GM18505 (cell line): ENCODE results near the gene PF4V1.

ENCODE experiments used
- ATAC-seq: cut with Tn5 transposase; IDR thresholded peaks from one replicate; pipeline ENCODE4 v1.9.1; 2021; ENCODE audit not compliant: unreplicated experiment
- POLR2A ChIP-seq: IDR thresholded peaks from 4 replicates; pipeline ENCODE4 v1.6.1; 2011; ENCODE audit warnings: borderline replicate concordance; ENCODE audit not compliant: insufficient read depth, insufficient read length; ENCODE audit errors: extremely low read depth

PF4V1 gene

GRCh38 chr4:73855406-73855805, 2.3 kb downstream of the PF4V1 start:
- TF ChIP-seq POLR2A: no peak

DNA sequence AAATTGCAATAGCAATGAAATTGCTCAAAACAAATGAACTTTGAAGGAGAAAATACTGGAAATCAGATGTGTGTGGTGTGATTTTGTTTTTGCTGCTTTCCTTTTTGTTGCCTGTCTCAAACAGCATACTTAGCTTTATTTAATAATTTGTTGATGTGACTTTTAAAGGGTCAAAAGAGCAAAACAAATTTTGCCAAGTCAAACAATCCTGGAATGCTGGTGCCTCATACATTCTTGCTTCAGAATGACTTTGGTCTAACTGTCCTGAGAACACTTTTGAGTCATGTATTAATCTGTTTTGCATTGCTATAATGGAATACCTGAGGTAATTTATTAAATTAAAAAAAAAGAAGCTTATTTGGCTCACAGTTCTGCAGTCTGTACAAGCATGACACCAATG, 3.4 kb downstream of the PF4V1 start:
- TF ChIP-seq POLR2A: no peak
- no peak for ATAC-seq

More at GRCh38 chr4:73855406-73855805, 2.3 kb downstream of the PF4V1 start:
- no peak for ATAC-seq

GRCh38 chr4:73859614-73860088, 6.6 kb downstream of the PF4V1 start:
- no peak for TF ChIP-seq POLR2A
- ATAC-seq: no peak

DNA sequence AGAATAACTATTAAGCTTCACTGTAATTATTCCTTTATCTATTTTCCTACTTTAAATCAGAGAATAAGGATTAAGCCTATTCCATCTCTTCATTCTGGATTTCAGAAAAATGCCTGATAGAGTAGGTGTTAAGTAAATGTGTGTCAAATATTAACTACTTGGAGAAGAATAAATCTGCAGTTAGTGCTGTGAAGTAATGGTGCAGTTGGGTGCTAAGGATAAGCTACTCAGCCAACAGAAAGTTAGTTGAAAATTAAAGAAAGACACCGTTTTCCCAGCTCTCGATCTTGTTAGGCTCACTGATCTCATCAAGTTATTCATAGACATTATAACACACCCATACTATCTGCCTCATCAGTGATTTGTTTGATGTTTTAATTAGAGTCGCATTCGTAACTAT, 7.1 kb downstream of the PF4V1 start:
- ATAC-seq: no peak
- TF ChIP-seq POLR2A: no peak

- no peak for ATAC-seq
- no peak for TF ChIP-seq POLR2A
Observed at GRCh38 chr4:73860917-73861316, 7.8 kb downstream of the PF4V1 start.

- ATAC-seq: no peak
- TF ChIP-seq POLR2A: no peak
Observed at GRCh38 chr4:73862322-73862721, 9.2 kb downstream of the PF4V1 start.

- no peak for ATAC-seq
- no peak for TF ChIP-seq POLR2A
Observed at GRCh38 chr4:73864365-73864764, 11.3 kb downstream of the PF4V1 start.

DNA sequence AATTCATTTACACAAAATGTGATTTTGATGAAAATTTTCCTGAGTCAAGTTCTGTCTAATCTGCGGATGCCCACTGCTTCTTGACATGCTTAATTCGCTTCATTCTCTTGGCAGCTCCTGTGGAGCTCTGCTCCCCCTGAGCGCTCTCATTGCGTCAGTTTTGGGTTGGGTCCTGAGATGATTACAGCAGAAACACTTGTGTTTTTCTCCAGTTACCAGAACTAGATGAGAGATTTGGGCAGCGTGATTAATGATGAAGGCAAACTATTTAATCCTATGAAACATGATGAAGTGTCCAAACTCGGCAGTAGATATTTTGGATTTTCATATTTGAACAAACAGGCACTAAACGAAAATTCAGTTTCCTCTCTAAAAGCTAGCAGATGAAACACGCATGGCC, 11.9 kb downstream of the PF4V1 start:
- no peak for ATAC-seq
- no peak for TF ChIP-seq POLR2A

DNA sequence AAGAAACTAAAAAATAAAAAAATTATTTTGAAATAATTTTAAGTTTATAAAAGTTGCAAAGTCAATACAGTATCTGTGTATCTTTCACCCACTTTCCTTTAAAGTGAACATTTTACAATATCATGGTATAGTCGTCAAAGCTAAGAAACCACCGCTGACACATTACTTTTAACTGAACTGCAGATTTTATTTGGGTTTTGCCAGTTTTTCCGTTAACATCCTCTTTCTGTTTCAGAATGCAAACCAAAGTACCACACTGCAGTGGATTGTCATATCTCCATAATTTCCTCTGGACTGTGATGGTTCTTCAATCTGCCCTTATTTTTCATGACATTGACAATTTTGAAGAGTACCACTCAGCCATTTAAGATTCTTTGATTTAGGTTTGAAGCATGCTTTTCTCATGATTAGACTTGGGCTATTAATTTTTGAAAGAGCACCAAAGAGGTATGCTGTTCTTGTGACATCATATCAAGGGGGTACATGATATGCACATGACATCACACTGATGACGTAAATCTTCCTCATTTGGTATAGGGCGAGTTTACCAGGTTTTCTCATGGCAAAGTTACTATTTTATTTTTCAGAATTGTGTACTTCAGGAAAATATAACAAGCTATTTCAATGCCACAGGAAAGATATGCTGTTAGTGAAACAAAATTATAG, 12.5 kb downstream of the PF4V1 start:
- no peak for TF ChIP-seq POLR2A
- no peak for ATAC-seq

DNA sequence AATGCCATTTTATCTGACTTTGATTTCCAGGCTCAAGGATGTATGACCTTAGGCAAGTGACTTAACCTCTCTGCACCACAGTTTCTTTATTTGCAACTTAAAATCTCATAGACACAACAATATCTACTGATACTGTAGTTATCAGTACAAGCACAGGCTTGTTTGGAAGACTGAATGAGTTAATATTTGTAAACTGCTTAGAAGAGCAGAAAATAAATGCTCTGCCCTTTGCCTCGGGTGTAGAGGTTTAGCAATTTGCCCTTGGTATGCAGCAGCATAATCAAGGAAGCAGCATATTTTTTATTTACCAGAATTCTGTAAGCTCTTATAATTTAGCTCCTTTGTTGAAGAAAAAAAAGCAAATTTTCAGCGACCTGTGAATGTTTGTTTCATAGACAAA, 13.2 kb downstream of the PF4V1 start:
- ATAC-seq: no peak
- TF ChIP-seq POLR2A: no peak

DNA sequence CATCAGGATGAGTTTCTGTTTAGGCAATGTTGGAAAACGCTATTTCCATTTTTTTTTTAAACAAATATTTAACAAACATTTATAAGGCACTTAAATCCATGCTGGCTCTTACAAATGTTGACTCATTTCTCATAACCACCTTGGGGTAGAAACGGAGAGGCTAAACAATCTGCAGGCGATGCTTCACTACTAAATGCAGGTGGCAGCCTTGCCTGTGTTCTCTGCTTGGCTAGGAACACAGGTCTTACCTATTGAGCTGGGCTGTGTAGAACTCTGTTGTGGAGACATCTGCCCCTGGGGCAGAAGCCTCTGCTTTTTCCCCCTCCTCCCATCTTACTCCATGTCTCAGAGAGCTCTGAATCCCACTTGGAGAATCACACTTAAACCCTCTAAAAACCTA, 14.7 kb downstream of the PF4V1 start:
- no peak for ATAC-seq
- TF ChIP-seq POLR2A: no peak

DNA sequence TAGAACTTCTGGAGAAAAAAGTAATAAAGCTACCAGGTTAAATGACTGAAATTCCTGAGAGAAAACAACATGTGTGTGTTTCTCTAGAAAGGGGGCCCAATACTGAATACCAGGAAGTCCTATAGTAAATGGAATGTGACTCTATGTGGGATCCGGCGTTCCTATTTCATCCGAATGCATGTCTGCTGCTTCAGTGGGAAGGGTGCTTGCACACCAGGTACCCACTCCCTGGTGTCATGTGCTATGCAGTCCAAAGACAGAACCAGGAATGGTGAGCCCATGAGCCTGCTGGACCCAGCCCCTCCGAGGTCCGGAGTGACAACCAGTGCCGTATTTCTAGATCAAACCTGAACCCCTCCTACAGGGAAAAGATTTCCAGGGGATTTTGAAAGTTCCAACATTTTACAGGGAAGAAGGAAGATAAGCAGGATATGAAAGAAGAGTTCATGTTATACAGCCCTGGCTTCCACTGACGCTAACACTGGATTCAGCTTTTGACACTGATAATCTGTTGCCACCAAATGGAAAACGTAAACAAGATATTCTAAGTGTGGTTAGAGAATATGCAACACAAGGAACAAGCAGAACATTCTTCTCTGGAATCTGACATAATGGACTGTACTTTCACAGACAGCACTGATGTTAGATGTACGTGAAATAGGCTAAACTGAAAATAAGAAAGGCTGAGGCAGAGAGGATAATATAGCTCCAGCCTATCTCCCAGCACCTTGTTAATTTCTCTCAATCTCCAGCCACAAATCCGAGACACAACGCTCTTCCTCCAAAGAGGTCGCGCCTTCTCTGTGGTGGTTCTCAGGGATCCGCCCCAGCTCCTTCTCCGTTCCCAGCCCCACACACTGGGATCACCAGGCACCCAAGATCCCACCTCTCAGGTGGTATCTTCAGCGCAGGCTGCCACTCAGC, 15.4 kb downstream of the PF4V1 start:
- ATAC-seq: no peak
- TF ChIP-seq POLR2A: no peak

DNA sequence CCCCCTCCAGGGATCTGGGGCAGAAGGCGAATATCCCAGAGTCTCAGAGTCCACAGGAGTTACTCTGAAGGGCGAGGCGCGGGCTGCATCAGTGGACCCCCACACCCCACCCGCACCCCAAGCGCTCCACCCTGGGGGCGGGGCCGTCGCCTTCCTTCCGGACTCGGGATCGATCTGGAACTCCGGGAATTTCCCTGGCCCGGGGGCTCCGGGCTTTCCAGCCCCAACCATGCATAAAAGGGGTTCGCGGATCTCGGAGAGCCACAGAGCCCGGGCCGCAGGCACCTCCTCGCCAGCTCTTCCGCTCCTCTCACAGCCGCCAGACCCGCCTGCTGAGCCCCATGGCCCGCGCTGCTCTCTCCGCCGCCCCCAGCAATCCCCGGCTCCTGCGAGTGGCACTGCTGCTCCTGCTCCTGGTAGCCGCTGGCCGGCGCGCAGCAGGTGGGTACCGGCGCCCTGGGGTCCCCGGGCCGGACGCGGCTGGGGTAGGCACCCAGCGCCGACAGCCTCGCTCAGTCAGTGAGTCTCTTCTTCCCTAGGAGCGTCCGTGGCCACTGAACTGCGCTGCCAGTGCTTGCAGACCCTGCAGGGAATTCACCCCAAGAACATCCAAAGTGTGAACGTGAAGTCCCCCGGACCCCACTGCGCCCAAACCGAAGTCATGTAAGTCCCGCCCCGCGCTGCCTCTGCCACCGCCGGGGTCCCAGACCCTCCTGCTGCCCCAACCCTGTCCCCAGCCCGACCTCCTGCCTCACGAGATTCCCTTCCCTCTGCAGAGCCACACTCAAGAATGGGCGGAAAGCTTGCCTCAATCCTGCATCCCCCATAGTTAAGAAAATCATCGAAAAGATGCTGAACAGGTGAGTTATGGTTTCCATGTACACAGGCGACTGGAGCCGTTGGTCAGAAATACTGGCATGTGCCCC, 16.3 kb downstream of the PF4V1 start, which contains the start of gene CXCL1:
Gene CXCL1, plus strand, starts transcription at position 264 of the 926 bp plus-strand sequence. Its CDS starts 78 bp downstream, at position 342.
- no peak for TF ChIP-seq POLR2A
- no peak for ATAC-seq
